ENCODE results near the gene NUP98.
A peak's percentile ranks its signal among the peaks of the same experiment; 100 is the strongest.
"Not testable (repeated sequence)": the region's sequence is repeated elsewhere in the genome, so short reads cannot be mapped to it uniquely, and the experiment has no call there.

The NUP98 gene

GRCh38 chr11:3669742-3670183, 127.6 kb downstream of the NUP98 start:
- no peak for DNase-seq (ENCODE audit: low read depth)

DNA sequence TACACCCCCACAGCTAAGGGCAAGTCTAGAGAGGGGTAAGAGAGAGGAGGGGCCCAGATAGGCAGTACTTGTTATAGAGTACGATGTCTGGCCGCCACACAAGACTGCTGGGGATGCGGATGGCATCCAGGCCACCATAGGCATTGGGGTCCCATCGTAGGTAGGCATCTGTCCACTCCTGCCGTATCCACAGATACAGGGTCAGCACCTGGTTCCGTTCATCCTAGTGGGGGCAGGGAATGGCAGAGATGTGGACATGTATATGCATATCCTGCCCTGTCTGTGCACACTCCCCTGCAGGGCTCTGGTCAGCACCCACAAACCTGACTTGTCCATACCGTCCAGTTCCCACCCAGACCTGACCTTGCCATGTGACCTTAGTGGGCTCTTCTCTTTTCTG, 128.2 kb downstream of the NUP98 start:
- DNase-seq (ENCODE audit: low read depth): no peak

GRCh38 chr11:3667149-3668035, 130.0 kb downstream of the NUP98 start:
- no peak for DNase-seq (ENCODE audit: low read depth)

DNA sequence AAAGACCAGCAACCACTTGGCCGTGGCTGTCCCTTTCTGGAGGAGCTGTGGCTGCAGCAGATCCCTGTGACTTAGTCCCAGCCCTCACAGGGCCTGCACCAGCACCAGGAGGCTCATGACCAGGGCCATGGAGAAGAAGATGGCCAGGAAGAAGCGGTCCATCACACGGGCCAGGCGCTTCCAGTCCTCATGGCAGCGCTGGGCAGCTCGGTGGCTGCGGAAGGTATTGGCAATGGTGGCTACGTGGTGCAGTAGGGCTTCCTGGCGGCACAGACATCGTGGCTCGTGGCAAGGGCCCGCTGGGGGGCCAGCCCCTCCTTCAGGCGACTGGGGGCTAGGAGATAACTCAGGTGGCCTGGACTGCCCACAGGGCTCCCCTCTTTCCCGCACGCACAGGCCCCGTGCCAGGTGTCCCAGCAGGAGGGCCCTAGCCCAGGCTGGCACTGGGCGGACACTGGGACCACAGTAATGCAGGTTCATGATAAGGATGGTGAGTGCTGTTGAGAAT, 131.3 kb downstream of the NUP98 start:
- DNase-seq (ENCODE audit: low read depth): no peak

- DNase-seq (ENCODE audit: low read depth): no peak
Measured at GRCh38 chr11:3665336-3666022, 131.9 kb downstream of the NUP98 start.

DNA sequence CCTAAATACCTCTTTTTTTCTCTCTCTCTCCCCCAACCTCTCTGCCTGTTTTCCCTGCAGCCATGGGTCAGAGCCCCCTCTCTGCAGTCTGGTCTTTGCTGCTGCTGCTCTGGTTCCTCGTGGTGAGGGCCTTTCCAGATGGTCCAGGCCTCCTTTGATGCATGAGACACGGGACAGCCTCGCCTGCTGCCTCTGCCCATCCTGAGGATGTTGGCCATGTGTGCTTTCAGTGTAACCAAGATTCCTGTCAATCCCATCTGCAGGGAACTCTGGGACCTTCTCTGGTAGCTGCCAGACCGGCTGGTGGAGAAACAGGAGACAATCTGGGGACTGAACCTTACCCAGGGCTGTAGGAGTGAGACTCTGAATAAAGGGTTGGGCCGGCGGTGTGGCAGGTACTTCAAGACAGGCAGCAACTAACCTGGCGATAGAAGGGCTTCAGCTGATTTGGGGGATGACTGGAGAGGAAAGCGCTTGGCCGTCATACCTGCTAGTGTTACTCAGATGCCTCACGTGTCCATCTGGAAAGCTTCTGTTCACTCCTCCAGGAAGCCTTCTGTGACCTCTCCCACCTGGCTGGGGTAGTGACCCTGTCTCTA, 133.2 kb downstream of the NUP98 start:
- DNase-seq (ENCODE audit: low read depth): no peak

DNA sequence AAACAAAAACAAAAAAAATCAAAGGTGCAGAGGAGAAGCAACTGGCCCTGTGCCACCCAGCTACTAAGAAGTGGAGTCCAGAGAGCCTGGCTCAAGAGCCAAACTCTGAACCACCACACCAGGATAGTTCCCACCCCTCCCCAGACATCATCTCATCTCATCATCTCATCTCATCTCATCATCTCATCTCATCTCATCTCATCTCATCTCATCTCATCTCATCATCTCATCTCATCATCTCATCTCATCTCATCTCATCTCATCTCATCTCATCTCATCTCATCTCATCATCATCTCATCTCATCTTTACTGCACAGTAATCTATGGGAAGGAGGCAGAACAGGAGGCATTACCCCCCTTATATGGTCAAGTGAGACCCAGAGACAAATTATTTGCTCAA, 134.5 kb downstream of the NUP98 start:
- DNase-seq (ENCODE audit: low read depth): no peak

- DNase-seq (ENCODE audit: low read depth): no peak
Measured at GRCh38 chr11:3660960-3661359, 136.4 kb downstream of the NUP98 start.

DNA sequence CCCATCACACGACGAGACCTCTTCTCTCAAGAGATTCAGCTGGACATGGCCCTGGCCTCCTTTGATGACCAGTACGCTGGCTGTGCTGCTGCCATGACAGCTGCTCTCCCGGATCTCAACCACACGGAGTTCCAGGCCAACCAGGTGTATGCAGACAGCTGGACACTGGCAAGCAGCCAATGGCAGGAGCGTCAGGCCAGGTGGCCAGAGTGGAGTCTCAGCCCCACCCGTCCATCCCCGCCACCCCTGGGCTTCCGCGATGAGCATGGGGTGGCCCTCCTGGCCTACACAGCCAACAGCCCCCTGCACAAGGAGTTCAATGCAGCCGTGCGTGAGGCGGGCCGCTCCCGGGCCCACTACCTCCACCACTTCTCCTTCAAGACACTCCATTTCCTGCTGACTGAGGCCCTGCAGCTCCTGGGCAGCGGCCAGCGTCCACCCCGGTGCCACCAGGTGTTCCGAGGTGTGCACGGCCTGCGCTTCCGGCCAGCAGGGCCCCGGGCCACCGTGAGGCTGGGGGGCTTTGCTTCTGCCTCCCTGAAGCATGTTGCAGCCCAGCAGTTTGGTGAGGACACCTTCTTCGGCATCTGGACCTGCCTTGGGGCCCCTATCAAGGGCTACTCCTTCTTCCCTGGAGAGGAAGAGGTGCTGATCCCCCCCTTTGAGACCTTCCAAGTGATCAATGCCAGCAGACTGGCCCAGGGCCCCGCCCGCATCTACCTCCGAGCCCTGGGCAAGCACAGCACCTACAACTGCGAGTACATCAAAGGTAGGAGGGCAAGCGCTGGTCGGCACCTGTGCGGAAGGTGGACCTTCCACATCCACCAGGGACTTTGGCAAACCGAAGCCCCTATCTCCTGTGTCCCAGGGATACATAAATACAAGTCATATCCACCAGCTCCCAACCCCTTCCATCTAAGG, 137.5 kb downstream of the NUP98 start:
- DNase-seq (ENCODE audit: low read depth): no peak

- DNase-seq (ENCODE audit: low read depth): no peak
Measured at GRCh38 chr11:3658252-3658651, 139.1 kb downstream of the NUP98 start.

DNA sequence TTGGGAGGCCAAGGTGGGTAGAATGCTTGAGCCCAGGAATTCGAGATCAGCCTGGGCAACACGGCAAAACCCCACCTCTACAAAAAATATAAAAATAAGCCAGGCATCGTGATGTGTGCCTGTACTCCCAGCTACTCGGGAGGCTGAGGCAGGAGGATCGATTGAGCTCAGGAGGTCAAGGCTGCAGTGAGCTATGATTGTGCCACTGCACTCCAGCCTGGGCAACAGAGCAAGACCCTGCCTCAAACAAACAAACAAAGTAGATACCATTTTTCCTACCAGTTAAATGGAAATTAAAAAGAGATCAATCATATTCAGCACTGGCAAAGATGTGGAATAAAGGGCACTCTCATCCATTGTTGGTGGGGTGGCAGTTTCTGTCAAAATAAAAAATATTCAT, 140.0 kb downstream of the NUP98 start:
- DNase-seq (ENCODE audit: low read depth): not testable (repeated sequence)

GRCh38 chr11:3655547-3655946, 141.8 kb downstream of the NUP98 start:
- DNase-seq (ENCODE audit: low read depth): no peak

- DNase-seq (ENCODE audit: low read depth): not testable (repeated sequence)
Measured at GRCh38 chr11:3652514-3652913, 144.8 kb downstream of the NUP98 start.

DNA sequence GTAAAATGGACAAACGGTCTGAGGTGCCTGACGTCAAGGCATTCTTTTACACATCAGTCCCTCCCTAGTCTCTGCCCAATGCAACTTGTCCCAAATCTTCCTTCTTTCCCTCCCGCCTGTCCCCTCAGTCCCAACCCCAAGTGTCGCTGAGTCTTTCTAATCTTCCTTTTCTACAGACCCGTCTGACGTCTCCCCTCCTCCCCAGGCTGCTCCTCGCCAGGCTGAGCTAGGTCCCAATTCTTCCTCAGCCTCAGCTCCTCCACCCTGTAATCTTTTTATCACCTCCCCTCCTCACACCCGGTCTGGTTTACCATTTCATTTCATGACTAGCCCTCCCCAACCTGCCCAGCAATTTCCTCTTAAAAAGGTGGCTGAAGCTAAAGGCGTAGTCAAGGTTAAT, 148.0 kb downstream of the NUP98 start:
- DNase-seq (ENCODE audit: low read depth): not testable (repeated sequence)

- not testable (repeated sequence) for DNase-seq (ENCODE audit: low read depth)
Measured at GRCh38 chr11:3648843-3649242, 148.5 kb downstream of the NUP98 start.

DNA sequence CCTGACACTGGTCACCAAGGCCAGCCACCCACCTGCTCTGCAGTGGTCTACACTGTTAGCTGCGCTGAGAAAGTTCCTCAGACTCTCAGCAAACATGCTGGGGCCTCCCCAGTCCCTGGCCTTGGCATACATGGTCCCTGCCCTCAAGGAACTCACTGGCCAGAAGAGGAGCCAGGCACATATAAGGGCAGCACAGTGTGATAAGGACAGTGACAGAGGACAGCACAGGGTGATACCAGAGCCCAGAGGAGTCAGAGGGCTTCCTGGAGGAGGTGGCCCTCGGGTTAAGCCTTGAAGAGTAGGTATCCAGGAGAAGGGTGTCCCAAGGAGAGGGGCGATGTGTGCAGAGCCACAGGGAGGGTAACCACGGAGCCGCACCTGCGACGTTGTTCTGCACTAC, 151.8 kb downstream of the NUP98 start:
- no peak for DNase-seq (ENCODE audit: low read depth)

GRCh38 chr11:3644817-3645235, 152.5 kb downstream of the NUP98 start, which contains the start of gene ART1:
TSS of gene ART1 (plus strand) at chr11:3645128. CDS start at chr11:3659214, 14,086 bp downstream.
- DNase-seq (ENCODE audit: low read depth): no peak

GRCh38 chr11:3643102-3643546, 154.2 kb downstream of the NUP98 start:
- DNase-seq (ENCODE audit: low read depth): not testable (repeated sequence)

DNA sequence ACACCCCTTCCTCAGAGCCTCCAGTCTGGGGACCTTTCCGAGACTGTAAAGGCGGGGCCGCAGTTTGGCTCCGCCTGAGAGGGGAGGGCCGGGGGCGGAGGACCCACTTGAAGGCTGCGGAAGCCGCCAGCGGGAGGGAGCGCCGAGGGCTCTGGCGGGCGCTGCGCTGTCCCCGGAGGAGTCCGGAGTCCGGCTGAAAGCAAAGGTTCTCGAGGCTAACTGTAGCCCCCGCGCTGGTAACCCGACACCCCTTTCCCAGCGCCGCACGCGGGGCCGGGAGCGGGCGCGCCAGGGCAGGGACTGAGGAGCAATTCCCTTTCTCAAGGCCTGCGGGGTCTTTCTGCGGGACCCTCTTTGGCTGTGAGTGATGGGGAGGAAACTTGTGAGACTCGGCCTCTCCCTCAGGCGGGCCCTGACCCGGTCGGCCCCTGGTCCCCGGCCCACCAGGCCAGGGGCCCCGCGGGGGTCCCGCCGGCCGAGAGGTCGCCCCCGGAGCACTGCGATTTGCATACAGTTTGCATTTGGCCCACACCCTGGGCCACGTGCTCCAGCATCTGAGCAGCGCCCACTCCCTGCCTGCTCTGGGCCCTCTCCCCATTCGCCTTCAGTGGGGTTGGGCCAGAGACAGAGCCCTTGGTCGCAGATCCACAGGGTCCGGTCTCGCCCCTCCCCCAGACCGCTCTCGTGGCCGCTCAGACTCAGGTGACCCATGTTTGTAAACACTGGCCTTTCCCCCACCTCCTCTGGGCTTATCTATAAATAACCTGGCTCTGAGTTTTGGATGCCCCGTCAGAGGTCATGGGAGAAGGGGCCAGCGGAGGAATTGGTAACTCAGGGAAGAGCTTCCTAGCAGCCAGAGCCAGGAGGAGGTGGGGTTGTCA, 155.0 kb downstream of the NUP98 start:
- DNase-seq (ENCODE audit: low read depth): peak; percentile 9

DNA sequence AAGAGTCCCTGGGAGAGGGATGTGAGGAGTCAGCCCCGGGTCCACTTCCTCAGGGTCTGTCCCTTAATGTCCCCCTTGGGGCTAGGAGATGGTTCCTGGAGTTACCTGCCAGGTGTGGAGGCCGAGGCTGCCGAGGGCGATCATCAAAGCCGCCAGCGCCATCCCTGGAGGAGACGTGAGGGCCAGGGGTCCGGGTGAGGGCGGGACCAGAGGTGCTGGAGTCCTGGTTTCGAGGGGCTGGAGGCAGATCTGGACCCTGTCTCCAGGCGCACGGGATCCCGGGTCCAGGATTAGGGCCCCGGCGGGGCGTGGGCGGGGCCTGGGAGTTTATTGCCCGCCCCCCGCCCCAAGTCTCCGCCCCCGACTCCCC, 155.7 kb downstream of the NUP98 start, which contains the start of gene ART5:
Gene ART5 (minus strand): TSS at position 292 of the 370 bp plus-strand sequence. CDS start 130 bp downstream, at position 162.
- no peak for DNase-seq (ENCODE audit: low read depth)
